GM10248 (cell line): ENCODE results near the gene MRPL24.

Experiments
- CTCF ChIA-PET: fragments of 300-600 bp; sonication (Branson Sonifier 250); formaldehyde crosslinking; extraction: SDS; loops from one replicate; lab custom pipeline; 2021; ENCODE audit warnings: antibody characterized with exemption; lab: Yijun Ruan, JAX
- POLR2A ChIA-PET: fragments of 350-650 bp; sonication (Branson Sonifier 250); formaldehyde crosslinking; extraction: SDS; loops from one replicate; lab custom pipeline; 2020; ENCODE audit warnings: antibody characterized with exemption; lab: Yijun Ruan, JAX
- DNase-seq: peaks from one replicate; pipeline ENCODE4 v3.0.0; 2012; ENCODE audit errors: extremely low spot score
- CTCF ChIP-seq: IDR thresholded peaks from 2 replicates; pipeline ENCODE4 v1.5.1; 2012; ENCODE audit warnings: mild to moderate bottlenecking, low read depth; ENCODE audit errors: extremely low read depth, missing control alignments, control extremely low read depth

Gene MRPL24

DNA sequence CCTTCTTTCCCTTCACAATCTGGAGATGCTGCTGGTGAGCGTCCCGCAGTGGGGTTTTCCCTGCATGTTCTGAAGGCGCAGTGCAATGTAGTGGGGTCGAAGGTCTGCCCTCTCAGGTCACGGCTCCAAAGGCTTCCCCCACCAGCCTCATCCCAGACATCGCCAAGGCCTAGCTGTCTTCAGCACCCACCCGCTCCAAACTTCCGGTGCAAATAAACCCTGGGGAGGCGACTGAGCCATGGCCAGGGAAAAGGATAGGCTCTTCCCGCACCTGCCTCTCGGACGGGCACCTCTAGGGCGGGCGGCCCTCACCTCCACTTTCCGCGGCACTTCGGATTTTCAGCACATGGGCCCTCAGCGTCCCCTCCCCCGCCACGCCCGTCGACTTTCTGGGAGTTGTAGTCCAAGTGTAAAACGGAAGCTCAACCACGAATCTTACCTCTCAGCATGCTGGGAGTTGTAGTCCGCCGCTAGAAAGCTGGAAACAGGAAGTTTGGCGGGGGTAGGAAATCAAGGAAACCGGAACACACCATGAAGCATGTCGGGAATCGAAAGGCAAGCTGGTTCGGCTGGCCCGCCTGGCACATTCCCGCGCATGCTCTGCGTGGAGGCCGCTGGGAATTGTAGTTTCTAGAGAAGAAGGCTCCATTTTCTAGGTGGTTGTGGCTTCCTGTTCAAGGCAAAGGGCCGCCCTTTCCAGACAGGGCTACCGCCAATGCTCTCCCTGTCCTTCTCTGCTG lies at the start of gene MRPL24:
Gene MRPL24, minus strand, starts transcription at position 348 of the 740 bp plus-strand sequence. CDS start 2,384 bp downstream, outside the sequence.
- CTCF ChIA-PET, result interaction anchor here (0.9 to 5.3 kb wide), 9 partner anchors 10 to 35 kb away, joined by 3 to 64 read pairs (median 5); partner anchors contain the start of genes CRABP2, HDGF, ISG20L2 and METTL25B
- peak; percentile 93 for DNase-seq
- TF ChIP-seq CTCF, result no peak
- POLR2A ChIA-PET, result interaction anchor here (0.6 to 1.7 kb wide), 4 partner anchors 13 to 547 kb away, joined by 4 to 15 read pairs (median 8); partner anchors contain the start of genes ISG20L2, METTL25B, PRCC and SLC25A44

DNA sequence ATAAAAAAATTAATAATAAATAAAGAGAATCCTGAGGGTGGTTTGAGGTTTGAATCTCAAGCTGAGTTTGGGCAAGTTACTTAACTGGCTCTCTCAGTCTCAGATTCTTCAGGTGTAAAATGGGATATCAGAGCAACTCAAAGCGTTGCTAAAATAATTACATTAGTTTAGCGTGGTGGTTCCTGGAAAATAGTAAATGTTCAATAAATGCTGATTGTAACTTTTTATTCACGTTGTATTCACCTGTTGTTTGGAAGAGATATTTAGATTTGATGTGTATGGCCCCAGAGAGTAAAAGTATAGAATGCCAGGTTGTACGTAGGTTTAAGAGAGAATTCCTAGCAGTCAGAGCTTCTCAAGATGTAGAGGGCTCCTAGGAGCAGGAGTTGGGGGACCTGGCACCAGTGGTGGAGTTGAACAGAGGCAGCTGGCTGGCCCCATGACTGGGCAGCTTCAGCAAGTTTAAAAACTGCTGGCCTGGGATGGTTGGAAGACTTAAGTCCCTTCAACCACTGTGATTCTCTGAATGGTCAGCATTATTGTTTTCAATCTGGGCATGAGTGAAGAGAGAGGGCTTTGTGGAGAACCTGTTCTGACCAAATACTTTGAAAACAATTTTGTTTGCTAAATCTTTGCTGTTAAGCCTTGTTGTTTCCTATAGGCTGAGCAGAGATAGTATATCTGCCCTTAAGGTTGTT lies 48.9 kb upstream of the MRPL24 start:
- TF ChIP-seq CTCF, result no peak
- ChIA-PET CTCF (interaction anchor here (0.9 to 1.1 kb wide), 3 partner anchors 17 to 100 kb away, joined by 3 to 4 read pairs (median 3); no protein-coding TSS in a partner anchor), POLR2A (no interaction called here)
- no peak for DNase-seq

- ChIA-PET CTCF (interaction anchor here (0.8 to 2.4 kb wide), 5 partner anchors 8 to 72 kb away, joined by 3 to 7 read pairs (median 5); partner anchors contain the start of gene NTRK1), POLR2A (no interaction called here)
- DNase-seq, result no peak
- TF ChIP-seq CTCF, result no peak
Observed at GRCh38 chr1:156788136-156788535, 47.2 kb upstream of the MRPL24 start.

GRCh38 chr1:156786640-156787039 lies 45.8 kb upstream of the MRPL24 start:
- ChIA-PET CTCF (interaction anchor here (1.3 to 2.4 kb wide), 3 partner anchors 10 to 60 kb away, joined by 4 to 7 read pairs (median 4); no protein-coding TSS in a partner anchor), POLR2A (no interaction called here)
- TF ChIP-seq CTCF, result no peak
- no peak for DNase-seq

DNA sequence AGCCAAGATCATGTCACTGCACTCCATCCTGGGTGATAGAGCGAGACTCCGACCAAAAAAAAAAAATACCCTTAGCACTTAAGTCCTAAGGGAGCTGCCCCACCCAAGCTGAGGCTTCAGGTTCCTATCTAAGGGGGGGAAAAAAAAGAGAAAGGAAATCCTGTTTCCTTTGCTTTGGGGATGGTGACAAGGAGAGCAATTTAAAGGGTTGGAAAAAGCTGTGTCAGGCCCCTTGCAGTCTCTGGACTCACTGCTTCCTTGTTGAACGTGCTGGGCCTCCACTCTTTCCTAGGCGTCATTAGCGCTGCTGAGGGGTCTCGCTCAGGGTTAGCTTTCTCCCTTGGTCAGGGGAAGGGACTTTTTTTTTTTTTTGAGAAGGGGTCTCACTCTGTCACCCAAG lies 44.6 kb upstream of the MRPL24 start:
- TF ChIP-seq CTCF, result no peak
- CTCF ChIA-PET, result interaction anchor here (0.9 to 2.9 kb wide), 8 partner anchors 9 to 124 kb away, joined by 3 to 14 read pairs (median 5); partner anchors contain the start of gene NTRK1
- DNase-seq, result no peak
- POLR2A ChIA-PET, result interaction anchor here (0.6 kb wide), 1 partner anchor 56 kb away, joined by 3 read pairs; no protein-coding TSS in a partner anchor

DNA sequence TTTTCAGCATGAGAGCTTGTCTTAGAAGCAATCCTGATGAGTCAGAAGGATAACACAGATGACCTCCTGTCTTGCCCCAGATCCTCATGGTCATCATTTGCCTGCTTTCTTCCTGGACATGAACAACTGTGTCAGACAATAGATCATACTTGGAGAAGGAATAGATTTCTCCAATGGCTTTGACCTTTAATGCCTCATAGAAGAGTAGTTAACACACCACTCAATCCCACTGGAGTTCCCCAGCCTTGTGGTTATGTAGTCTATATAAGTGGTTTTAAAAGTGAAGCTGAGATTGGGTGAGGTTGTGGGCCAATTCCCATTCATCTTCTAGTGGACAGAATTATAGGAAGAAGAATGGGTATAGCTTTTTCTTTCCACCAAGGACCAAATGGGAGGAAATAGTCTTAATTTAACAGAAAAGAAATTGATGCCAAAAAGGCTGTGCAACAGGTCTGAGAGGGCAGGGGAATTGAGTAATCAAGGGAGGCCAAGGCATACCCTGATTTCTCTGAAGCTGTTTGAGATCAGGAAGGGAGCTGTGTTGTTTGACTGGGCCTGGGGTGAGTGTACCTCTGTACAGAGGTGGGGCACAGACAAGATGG lies 40.8 kb upstream of the MRPL24 start:
- no peak for DNase-seq
- ChIA-PET POLR2A (no interaction called here), CTCF (interaction anchor here (0.9 to 2.4 kb wide), 9 partner anchors 9 to 154 kb away, joined by 3 to 12 read pairs (median 8); partner anchors contain the start of gene NTRK1)
- no peak for TF ChIP-seq CTCF
